GM19467 (cell line): Measurements from ENCODE around the gene GRIA4.
A peak's percentile ranks its signal among the peaks of the same experiment; 100 is the strongest.
"Not testable (repeated sequence)": the region's sequence is repeated elsewhere in the genome, so short reads cannot be mapped to it uniquely, and the experiment has no call there.

ENCODE experiments used
- ATAC-seq: cut with Tn5 transposase; IDR thresholded peaks from one replicate; pipeline ENCODE4 v1.9.1; 2021; ENCODE audit warnings: mild to moderate bottlenecking, moderate library complexity; ENCODE audit not compliant: unreplicated experiment

GRIA4 gene

DNA sequence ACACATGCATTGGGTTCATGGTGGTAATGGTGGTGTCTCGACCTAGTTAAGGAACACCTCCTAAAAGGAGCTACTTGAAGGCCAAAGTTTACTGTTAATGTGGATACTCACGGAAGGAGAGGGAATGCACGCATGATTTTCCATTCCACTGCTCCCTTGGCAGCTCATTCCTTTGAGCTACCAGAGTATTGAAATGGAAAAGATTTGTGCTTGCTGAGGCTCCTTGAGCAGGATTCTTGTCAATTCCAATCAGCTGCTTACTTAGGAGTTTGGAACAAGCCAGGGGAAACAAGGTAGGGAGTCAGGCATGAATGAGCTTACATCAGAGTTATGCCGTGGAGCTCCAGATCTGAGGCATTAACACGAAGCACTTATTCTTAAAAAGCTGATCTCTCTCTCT, 108.8 kb downstream of the GRIA4 start:
- no peak for ATAC-seq

DNA sequence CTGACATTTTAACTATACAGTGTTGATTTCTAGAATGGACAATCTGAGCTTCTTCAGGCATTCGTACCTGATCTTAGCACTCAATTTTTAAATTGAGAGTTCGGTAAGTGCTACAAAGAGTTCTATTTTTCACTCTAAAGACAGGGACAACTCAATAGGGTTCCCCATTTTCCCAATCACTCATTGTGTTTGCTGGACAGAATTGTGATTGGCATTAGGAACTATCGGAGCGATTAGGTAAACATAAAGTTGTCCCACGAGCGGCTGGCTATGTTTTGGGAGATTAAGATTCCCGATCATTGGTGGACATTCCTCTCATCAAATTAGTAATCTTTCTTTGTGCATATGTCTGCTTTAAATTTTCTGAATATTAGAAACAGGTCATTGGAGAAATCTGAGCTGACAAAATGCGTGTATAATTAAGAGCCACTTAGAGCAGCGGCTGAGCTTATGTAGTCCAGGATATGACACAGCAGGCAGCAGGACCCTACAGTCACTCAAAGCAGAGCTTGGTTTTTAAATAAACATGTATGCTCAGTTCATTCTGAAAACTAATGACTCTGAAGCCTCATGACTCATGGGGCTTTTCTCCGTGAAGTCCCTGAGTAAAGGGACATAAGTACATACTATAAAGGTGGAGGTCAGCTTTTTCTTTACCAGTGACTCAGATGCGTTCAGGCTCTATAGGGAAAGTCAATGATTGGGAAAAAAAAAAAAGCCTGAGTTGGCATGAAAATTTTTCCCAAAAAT, 109.4 kb downstream of the GRIA4 start:
- ATAC-seq = peak; percentile 66

- ATAC-seq = no peak
Observed at GRCh38 chr11:105720096-105720495, 110.2 kb downstream of the GRIA4 start.

GRCh38 chr11:105723269-105723668, 113.4 kb downstream of the GRIA4 start:
- ATAC-seq = no peak

DNA sequence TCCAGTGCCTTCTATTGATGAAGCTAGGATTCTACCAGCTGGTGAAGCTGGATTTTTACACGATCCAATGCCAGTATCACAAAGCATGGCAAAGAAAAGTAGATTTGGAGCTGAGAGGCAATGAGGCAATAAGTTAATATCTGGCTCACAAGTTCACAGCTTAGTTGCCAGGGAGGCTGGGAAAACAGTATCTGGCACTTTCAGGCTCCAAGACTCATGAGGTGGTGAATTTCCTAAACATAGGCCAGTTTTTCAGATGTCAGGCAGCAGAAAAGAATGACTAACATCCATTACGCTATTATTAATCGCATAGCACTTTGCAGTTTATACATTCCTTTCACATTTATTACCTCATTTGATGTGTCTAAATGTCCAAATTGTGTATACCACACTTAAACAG, 122.7 kb downstream of the GRIA4 start:
- no peak for ATAC-seq

GRCh38 chr11:105734426-105734825, 124.6 kb downstream of the GRIA4 start:
- ATAC-seq = no peak

DNA sequence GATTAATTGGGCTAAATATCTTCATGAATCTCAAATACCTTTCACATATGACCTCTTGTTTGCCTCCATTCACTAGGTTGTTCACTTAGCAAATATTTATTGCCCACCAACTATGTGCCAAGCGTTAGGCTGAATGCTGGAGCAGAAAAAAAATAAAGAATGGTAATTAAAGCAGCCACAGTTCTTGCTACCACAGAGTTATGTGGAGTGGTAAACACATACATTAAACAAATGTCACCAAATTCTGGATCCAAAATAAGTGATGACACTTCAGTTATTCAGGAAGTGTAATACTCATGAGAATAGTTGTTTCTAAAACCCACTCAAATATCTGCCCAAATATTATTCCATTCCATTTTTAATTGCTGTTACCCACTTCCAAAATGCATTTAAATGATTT, 128.4 kb downstream of the GRIA4 start:
- ATAC-seq = no peak

DNA sequence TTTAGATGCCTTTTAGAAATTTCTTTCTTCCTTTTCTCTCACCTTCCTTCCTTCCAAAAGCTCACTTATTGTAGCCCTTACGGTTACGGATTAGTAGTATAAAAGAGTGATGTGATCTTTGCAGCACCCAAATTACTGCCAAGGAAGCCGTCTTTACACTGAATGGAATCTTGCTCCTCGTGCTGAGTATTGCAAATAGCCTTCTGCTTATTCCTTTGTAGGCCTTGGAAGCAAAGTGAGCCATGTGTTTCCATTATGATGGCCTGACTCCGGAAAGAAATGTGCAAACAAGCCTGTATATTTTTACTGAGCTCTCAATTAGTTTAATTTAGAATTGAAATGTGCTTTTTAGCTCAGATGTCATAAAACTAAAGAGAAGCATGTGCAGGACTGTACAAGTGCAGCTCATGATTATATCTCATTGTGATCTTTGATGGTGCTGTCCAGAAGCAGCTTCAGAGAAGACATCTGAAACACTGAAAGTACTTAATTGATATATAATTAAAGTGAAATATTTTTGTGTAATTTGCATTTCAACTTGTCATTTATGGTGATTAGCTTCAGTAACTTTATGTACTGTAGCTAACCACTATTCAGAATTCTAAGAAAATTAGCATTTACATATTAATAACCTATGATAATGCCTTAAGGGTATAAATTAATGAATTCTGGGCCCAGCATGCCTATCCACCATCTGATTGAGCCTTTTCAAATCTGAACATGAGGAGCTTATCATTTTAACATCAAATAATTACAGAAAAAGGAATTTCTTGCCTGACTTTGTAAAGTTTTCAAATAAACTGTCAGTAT, 129.3 kb downstream of the GRIA4 start:
- ATAC-seq = no peak

GRCh38 chr11:105740164-105740903, 130.5 kb downstream of the GRIA4 start:
- ATAC-seq = peak; percentile 96

- ATAC-seq = no peak
Observed at GRCh38 chr11:105741488-105742020, 131.7 kb downstream of the GRIA4 start.

GRCh38 chr11:105754260-105754659, 144.4 kb downstream of the GRIA4 start:
- no peak for ATAC-seq

GRCh38 chr11:105754716-105755115, 144.8 kb downstream of the GRIA4 start:
- no peak for ATAC-seq

- no peak for ATAC-seq
Observed at GRCh38 chr11:105757107-105757506, 147.2 kb downstream of the GRIA4 start.

GRCh38 chr11:105763594-105763993, 153.7 kb downstream of the GRIA4 start:
- ATAC-seq = no peak

DNA sequence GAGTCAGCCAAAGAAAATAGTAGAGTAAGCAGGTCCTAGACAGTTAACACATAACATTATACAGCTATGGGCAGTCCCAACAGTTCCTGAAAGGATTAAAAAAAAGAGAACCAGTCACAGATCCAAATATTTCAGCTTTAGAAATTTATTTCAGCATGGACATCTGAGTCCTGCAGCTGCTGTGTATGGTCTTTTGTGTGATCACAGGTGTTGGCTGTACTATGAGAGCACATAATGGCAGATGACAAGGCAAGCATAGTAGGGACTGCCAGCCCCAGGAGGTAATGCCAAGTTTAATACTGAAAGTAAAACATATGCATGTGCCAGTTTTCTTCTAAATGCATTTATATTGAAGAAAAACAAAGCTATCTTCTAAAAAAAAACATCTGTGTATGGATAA, 158.1 kb downstream of the GRIA4 start:
- no peak for ATAC-seq

GRCh38 chr11:105769627-105770026, 159.8 kb downstream of the GRIA4 start:
- ATAC-seq = no peak

- not testable (repeated sequence) for ATAC-seq
Observed at GRCh38 chr11:105773452-105773851, 163.6 kb downstream of the GRIA4 start.

DNA sequence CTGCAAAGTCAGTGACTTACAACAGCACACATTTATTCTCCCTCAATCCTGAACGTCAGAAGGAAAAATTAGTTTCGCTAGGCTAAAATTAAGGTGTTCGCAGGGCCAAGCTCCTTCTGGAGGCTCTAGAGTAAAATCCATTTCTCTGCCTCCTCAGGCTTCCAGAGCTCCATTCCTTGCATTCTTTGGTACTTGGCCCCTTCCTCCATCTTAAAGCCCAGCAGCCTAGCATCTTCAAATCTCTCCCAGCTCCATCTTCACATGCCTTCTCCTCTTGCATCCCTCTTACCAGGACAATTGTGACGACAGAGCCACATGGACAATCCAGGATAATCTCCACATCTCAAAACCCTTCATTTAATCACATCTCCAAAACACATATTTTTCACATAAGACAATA, 165.0 kb downstream of the GRIA4 start:
- no peak for ATAC-seq

DNA sequence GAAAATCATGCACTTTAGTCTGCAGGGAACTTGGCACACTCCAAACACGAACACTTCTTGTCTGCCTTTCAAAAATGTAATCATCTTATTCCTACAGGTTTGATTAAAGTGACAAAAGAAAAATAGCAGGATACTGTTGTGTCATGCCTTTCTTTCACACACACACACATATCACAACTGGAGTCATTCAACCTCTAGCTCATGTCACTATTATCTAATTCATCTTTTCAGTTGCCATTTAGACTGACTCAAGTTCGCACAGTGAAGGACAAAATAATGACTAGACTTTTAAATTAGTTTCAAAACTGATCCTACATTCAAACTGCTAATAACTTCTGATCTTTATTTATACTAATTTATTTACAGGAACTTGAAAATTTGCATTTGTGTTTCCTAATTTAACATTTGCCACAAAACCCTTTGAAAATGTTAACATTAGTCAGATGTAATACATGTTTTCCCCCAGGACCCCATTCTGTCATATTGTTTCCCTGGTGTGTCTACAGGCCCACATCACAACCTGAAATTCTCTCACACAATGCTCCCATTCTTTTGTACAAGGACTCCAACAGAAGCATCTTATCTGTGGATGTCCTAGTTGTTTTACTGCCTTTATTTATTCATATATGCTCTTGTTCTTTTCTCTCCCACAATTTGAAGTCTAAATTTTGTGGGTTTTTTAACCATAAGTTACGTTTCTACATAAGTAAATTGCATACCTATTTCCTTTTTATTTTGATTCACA, 171.1 kb downstream of the GRIA4 start:
- no peak for ATAC-seq

GRCh38 chr11:105781807-105782206, 171.9 kb downstream of the GRIA4 start:
- no peak for ATAC-seq

- no peak for ATAC-seq
Observed at GRCh38 chr11:105783216-105783615, 173.3 kb downstream of the GRIA4 start.
